ENCODE measurements around the gene DENND4C.

The DENND4C gene

GRCh38 chr9:19372567-19372966 is 142.1 kb downstream of the DENND4C start:
- no peak for TF ChIP-seq CTCF (IDR thresholded peaks at IDR 0.05; ENCODE audit: borderline replicate concordance, insufficient read depth, low read depth, low read length)
- H3K4me3 ChIP-seq (ENCODE audit: low read depth, low read length) = no peak overlapping the region

- no peak overlapping the region for H3K4me3 ChIP-seq (ENCODE audit: low read depth, low read length)
- TF ChIP-seq CTCF (IDR thresholded peaks at IDR 0.05; ENCODE audit: borderline replicate concordance, insufficient read depth, low read depth, low read length) = no peak
These were observed 143.0 kb downstream of the DENND4C start for GRCh38 chr9:19373527-19373926.

DNA sequence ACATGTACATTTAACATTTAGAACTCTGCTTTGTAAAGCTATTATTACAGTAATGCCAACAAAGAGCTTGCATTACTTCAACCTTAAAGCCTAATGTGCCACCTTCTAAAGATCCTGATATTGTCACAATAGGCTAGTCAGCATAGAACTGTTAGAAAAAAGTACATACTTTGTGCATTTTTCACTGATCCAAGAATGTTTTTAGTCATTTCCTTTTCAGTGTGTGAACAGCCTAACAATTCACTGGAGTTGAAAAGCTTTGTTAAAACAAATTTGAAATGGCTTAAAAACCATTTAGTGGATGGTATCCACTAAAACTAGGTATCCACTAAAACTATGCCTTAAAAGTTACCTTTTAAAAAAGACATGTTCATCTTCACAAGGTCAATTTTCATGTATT is 145.0 kb downstream of the DENND4C start:
- H3K4me3 ChIP-seq (ENCODE audit: low read depth, low read length) = no peak overlapping the region

DNA sequence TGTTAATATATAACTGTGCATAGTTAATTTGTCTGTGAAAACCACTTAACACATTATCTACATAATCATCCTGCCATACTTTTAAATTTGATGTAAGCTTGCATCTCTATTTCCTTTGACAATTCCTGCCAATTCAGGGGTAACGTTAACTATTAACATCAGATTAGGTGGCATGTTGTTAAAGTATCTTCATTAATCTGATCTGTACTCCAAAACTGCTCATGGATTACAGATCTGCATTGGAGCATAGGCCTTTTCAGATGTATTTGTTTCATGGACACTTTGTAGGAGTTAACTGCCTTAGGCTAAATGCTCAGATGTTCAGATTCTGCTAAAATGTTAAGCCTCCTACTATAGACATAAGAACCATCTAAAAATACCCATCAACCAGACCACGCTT is 146.4 kb downstream of the DENND4C start:
- H3K4me3 ChIP-seq (ENCODE audit: low read depth, low read length) = no peak overlapping the region
- TF ChIP-seq CTCF (IDR thresholded peaks at IDR 0.05; ENCODE audit: borderline replicate concordance, insufficient read depth, low read depth, low read length) = no peak

More for the DNA sequence above, 145.0 kb downstream of the DENND4C start:
- TF ChIP-seq CTCF (IDR thresholded peaks at IDR 0.05; ENCODE audit: borderline replicate concordance, insufficient read depth, low read depth, low read length) = no peak

GRCh38 chr9:19378164-19378563 is 147.7 kb downstream of the DENND4C start:
- TF ChIP-seq CTCF (IDR thresholded peaks at IDR 0.05; ENCODE audit: borderline replicate concordance, insufficient read depth, low read depth, low read length) = no peak
- H3K4me3 ChIP-seq (ENCODE audit: low read depth, low read length) = peak overlapping the region; percentile 81

- H3K4me3 ChIP-seq (ENCODE audit: low read depth, low read length) = peak overlapping the region; percentile 81
- no peak for TF ChIP-seq CTCF (IDR thresholded peaks at IDR 0.05; ENCODE audit: borderline replicate concordance, insufficient read depth, low read depth, low read length)
These were observed 148.2 kb downstream of the DENND4C start for GRCh38 chr9:19378647-19379046.

DNA sequence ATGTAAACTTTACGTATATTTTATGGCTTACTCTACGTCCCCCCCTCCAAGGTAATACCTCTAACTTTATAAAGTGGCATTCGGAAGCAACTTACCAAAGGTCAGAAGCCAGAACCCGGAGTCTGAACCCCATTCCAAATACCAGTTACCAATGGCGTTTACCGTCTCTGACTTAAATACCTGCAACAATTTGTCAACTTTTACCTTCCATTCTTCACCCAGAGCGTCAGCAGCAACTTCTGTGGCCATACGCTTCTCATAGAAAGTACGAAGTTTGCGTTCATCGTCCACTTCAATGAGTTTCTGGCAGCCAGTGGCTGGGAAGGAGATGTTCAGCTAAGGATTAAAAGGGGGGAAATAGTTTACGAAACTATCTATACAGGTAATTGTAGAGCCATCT is 148.8 kb downstream of the DENND4C start:
- no peak for TF ChIP-seq CTCF (IDR thresholded peaks at IDR 0.05; ENCODE audit: borderline replicate concordance, insufficient read depth, low read depth, low read length)

More for the DNA sequence above, 148.8 kb downstream of the DENND4C start:
- peak overlapping the region; percentile 81 for H3K4me3 ChIP-seq (ENCODE audit: low read depth, low read length)

Measured in GM12875 (cell line).